B cell (primary cell): Measurements from ENCODE around the gene FAM168A. TPM values are rescaled to one million over a fixed set of nuclear protein-coding genes. Genes with fewer than 3 reads are reported as not detected.

ENCODE experiments used
- ATAC-seq: fragments of 200-7000 bp; cut with Tn5 transposase; one replicate; pipeline ENCODE4 v1.10.0; 2021; ENCODE audit warnings: low read depth, mild to moderate bottlenecking, moderate number of reproducible peaks, moderate library complexity
- CTCF ChIA-PET: fragments of 350-600 bp; sonication (Branson Sonifier 250); formaldehyde crosslinking; loops from one replicate; lab custom pipeline; 2021; ENCODE audit warnings: antibody characterized with exemption, inconsistent platforms; lab: Charles Lee
- POLR2A ChIA-PET: fragments of 350-600 bp; sonication (Branson Sonifier 250); formaldehyde crosslinking; loops from one replicate; lab custom pipeline; 2021; ENCODE audit warnings: antibody characterized with exemption; lab: Charles Lee
- DNase-seq: peaks from one replicate; pipeline ENCODE4 v3.0.0; 2013
- H2AFZ ChIP-seq: 2 replicates; pipeline ENCODE4 v1.6.1; 2012; ENCODE audit warnings: mild to moderate bottlenecking, low read depth, low read length; ENCODE audit not compliant: insufficient read depth, poor library complexity, severe bottlenecking
- H3K27ac ChIP-seq, 2 donors: 1 replicate in 1 of 2; 2 replicates in 1 of 2; pipeline ENCODE4 v1.5.1; 2012 to 2013; ENCODE audit warnings: low read length in 2 of 2, mild to moderate bottlenecking in 2 of 2, moderate library complexity in 1 of 2
- H3K27me3 ChIP-seq, 4 experiments: fragments of 200-600 bp in 1 of 4; sonication (generic) in 1 of 4; replicated peaks in 1 of 4; 1 replicate in 2 of 4; 2 replicates in 2 of 4; pipeline versions ENCODE4 v1.6.1 to v1.7.0; 2013 to 2016; ENCODE audit warnings: low read length in 3 of 4, mild to moderate bottlenecking in 2 of 4, mixed read lengths in 1 of 4, moderate library complexity in 1 of 4; ENCODE audit not compliant: insufficient read depth in 4 of 4, control insufficient read depth in 3 of 4; ENCODE audit errors: control extremely low read depth in 1 of 4
- H3K36me3 ChIP-seq, 2 experiments: replicated peaks in 1 of 2; 1 replicate in 1 of 2; 2 replicates in 1 of 2; pipeline versions ENCODE4 v1.6.1 to v1.7.1; 2013; ENCODE audit warnings: low read length in 1 of 2; ENCODE audit not compliant: insufficient read depth in 2 of 2, control insufficient read depth in 1 of 2; ENCODE audit errors: control extremely low read depth in 1 of 2, extremely low read depth in 1 of 2
- H3K4me1 ChIP-seq, 2 donors: fragments of 200-600 bp in 1 of 2; sonication (generic) in 1 of 2; 1 replicate in 1 of 2; 2 replicates in 1 of 2; pipeline versions ENCODE4 v1.5.1 to v1.6.1; 2013 to 2017; ENCODE audit warnings: low read length in 2 of 2; ENCODE audit not compliant: control insufficient read depth in 2 of 2, insufficient read depth in 2 of 2
- H3K4me2 ChIP-seq: replicated peaks from 2 replicates; pipeline ENCODE3; 2012; ENCODE audit warnings: mild to moderate bottlenecking, low read depth, low read length; ENCODE audit not compliant: poor library complexity, severe bottlenecking
- H3K4me3 ChIP-seq, 5 experiments: fragments of 200-600 bp in 1 of 5; sonication (generic) in 1 of 5; 1 replicate in 3 of 5; 2 replicates in 2 of 5; pipeline versions ENCODE4 v1.5.1 to v1.7.0; 2011 to 2016; ENCODE audit warnings: low read length in 4 of 5, mild to moderate bottlenecking in 4 of 5, low read depth in 2 of 5, control low read depth in 1 of 5, moderate library complexity in 1 of 5; ENCODE audit not compliant: insufficient read depth in 1 of 5; ENCODE audit errors: control extremely low read depth in 1 of 5, extremely low read depth in 1 of 5
- H3K79me2 ChIP-seq: fragments of 200-600 bp; sonication (generic); one replicate; pipeline ENCODE4 v1.6.0; 2016; ENCODE audit warnings: low read length; ENCODE audit not compliant: control insufficient read depth, insufficient read depth
- H3K9ac ChIP-seq: fragments of 200-600 bp; sonication (generic); 2 replicates; pipeline ENCODE4 v1.6.1; 2017; ENCODE audit warnings: mild to moderate bottlenecking, low read length, moderate library complexity
- H3K9me3 ChIP-seq, 3 donors: one replicate each; pipeline versions ENCODE4 v1.6.1 to v1.7.1; 2013; ENCODE audit warnings: low read length in 2 of 3; ENCODE audit not compliant: control insufficient read depth in 2 of 3, insufficient read depth in 1 of 3; ENCODE audit errors: control extremely low read depth in 1 of 3
- H4K20me1 ChIP-seq: 2 replicates; pipeline ENCODE4 v1.6.0; 2012; ENCODE audit warnings: mild to moderate bottlenecking, low read length; ENCODE audit not compliant: insufficient read depth, control insufficient read depth, poor library complexity, severe bottlenecking
- H3K27ac Mint-ChIP-seq: one replicate; pipeline ENCODE4 v1.8.0; 2021; ENCODE audit warnings: mixed read lengths
- H3K27me3 Mint-ChIP-seq: one replicate; pipeline ENCODE4 v1.8.0; 2021; ENCODE audit warnings: mixed read lengths
- H3K4me1 Mint-ChIP-seq: one replicate; pipeline ENCODE4 v1.8.0; 2021; ENCODE audit warnings: mixed read lengths
- H3K4me3 Mint-ChIP-seq: one replicate; pipeline ENCODE4 v1.8.0; 2021; ENCODE audit warnings: mixed read lengths
- H3K9me3 Mint-ChIP-seq: one replicate; pipeline ENCODE4 v1.8.0; 2022; ENCODE audit warnings: mixed read lengths; ENCODE audit not compliant: insufficient read depth
- EZH2 ChIP-seq: IDR thresholded peaks from 2 replicates; pipeline ENCODE4 v1.6.1; 2012; ENCODE audit warnings: borderline replicate concordance, low read depth, mild to moderate bottlenecking, moderate library complexity, low read length; ENCODE audit not compliant: insufficient read depth, poor library complexity, severe bottlenecking
- WGBS: methylation state at CpG from one replicate; pipeline ENCODE4 v1.1.5; 2013; ENCODE audit warnings: missing lambda C conversion rate; ENCODE audit not compliant: insufficient coverage; 5-methylcytosine and 5-hydroxymethylcytosine counted together
- intact Hi-C: fragments of 100-400 bp; cut with micrococcal nuclease; formaldehyde crosslinking; loops from one replicate; pipeline ENCODE4 v1.10.0; 2022
- polyA plus RNA-seq: library from polyadenylated mRNA; depleted of rRNA; stranded (reverse); fragments of >200 nt; gene quantifications from 2 replicates; pipeline ENCODE4 v1.2.3, GENCODE V29; 2012
- total RNA-seq, 2 donors: library from RNA; stranded (reverse); fragments of 120-200 nt in 1 of 2; gene quantifications; 1 replicate in 1 of 2; 2 replicates in 1 of 2; pipeline versions ENCODE4 v1.2.3 to v1.2.4, GENCODE V29; 2013 to 2022
- TF ChIP-seq, protein P1 (sequence below): fragments of 200-600 bp; IDR thresholded peaks from one replicate; pipeline ENCODE4 v1.8.0; 2022; ENCODE audit warnings: antibody characterized with exemption, mild to moderate bottlenecking

The FAM168A gene
- total and polyA plus RNA-seq, 2 donors (not counting 1 experiment from before 2014, with no cell fraction given), result 11.0 to 26.8 TPM

- intact Hi-C loops, result no loop called here
- CTCF ChIA-PET, result interaction anchor here (0.6 to 0.9 kb wide), 3 partner anchors 77 to 365 kb away, joined by 3 read pairs; no protein-coding TSS in a partner anchor
- Mint-ChIP-seq H3K27me3 (no peaks in the 10 kb centered on the region), H3K4me1 (peaks cover 11% of the 10 kb centered on the region), H3K27ac (no peak overlapping the region), H3K9me3 (no peaks in the 10 kb centered on the region), H3K4me3 (no peak overlapping the region)
- no peak overlapping the region for H3K9ac ChIP-seq
- H4K20me1 ChIP-seq, result peaks cover 5% of the 10 kb centered on the region
- H3K79me2 ChIP-seq, result no peaks in the 10 kb centered on the region
- H3K4me3 ChIP-seq, result no peak overlapping the region
- WGBS, result 97% methylated on average over 3 of the region's 5 CpGs
- peaks cover 0 to 2% of the 10 kb centered on the region in 2 experiments for H3K36me3 ChIP-seq
- no peaks in the 10 kb centered on the region for H3K27me3 ChIP-seq
- DNase-seq (no peak), ATAC-seq (no peak)
- TF ChIP-seq EZH2, result no peak
- TF ChIP-seq, protein P1, sequence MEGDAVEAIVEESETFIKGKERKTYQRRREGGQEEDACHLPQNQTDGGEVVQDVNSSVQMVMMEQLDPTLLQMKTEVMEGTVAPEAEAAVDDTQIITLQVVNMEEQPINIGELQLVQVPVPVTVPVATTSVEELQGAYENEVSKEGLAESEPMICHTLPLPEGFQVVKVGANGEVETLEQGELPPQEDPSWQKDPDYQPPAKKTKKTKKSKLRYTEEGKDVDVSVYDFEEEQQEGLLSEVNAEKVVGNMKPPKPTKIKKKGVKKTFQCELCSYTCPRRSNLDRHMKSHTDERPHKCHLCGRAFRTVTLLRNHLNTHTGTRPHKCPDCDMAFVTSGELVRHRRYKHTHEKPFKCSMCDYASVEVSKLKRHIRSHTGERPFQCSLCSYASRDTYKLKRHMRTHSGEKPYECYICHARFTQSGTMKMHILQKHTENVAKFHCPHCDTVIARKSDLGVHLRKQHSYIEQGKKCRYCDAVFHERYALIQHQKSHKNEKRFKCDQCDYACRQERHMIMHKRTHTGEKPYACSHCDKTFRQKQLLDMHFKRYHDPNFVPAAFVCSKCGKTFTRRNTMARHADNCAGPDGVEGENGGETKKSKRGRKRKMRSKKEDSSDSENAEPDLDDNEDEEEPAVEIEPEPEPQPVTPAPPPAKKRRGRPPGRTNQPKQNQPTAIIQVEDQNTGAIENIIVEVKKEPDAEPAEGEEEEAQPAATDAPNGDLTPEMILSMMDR, result no peak
- POLR2A ChIA-PET, result interaction anchor here (0.6 kb wide), 1 partner anchor 29 kb away, joined by 4 read pairs; no protein-coding TSS in a partner anchor
- no peaks in the 10 kb centered on the region for H3K4me1 ChIP-seq
- H3K4me2 ChIP-seq, result no peak overlapping the region
- no peaks in the 10 kb centered on the region for H3K9me3 ChIP-seq
- no peak overlapping the region for H2AFZ ChIP-seq
- H3K27ac ChIP-seq, result no peak overlapping the region
Observed at GRCh38 chr11:73429121-73429750, 168.7 kb downstream of the FAM168A start.

GRCh38 chr11:73428699-73429098, 169.2 kb downstream of the FAM168A start:
- Histone ChIP-seq H4K20me1 (peaks cover 5% of the 10 kb centered on the region), H3K9ac (no peak overlapping the region), H3K4me2 (no peak overlapping the region), H3K4me3 (no peak overlapping the region), H2AFZ (no peak overlapping the region), H3K27ac (no peak overlapping the region), H3K4me1 (no peaks in the 10 kb centered on the region), H3K9me3 (no peaks in the 10 kb centered on the region), H3K36me3 (peaks cover 0 to 2% of the 10 kb centered on the region in 2 experiments), H3K27me3 (no peaks in the 10 kb centered on the region), H3K79me2 (no peaks in the 10 kb centered on the region)
- peaks cover 11% of the 10 kb centered on the region for H3K4me1 Mint-ChIP-seq
- ChIA-PET CTCF (interaction anchor here (0.6 kb wide), 1 partner anchor 365 kb away, joined by 3 read pairs; no protein-coding TSS in a partner anchor), POLR2A (no interaction called here)
- H3K27ac Mint-ChIP-seq, result no peak overlapping the region
- intact Hi-C loops, result no loop called here
- H3K4me3 Mint-ChIP-seq, result no peak overlapping the region
- no peak for ATAC-seq
- H3K9me3 Mint-ChIP-seq, result no peaks in the 10 kb centered on the region
- TF ChIP-seq EZH2, result no peak
- TF ChIP-seq, protein P1, result no peak
- no peak for DNase-seq
- no peaks in the 10 kb centered on the region for H3K27me3 Mint-ChIP-seq
